Prostate gland (tissue), 2 donors: ENCODE measurements around the gene MRPL49. TPM values are rescaled to one million over a fixed set of nuclear protein-coding genes. Genes with fewer than 3 reads are reported as not detected.
"Not testable (repeated sequence)": the region's sequence is repeated elsewhere in the genome, so short reads cannot be mapped to it uniquely, and the experiment has no call there.

Experiments used
- DNase-seq: peaks from one replicate; pipeline ENCODE4 v3.0.0-alpha.2; 2019; ENCODE audit warnings: low spot score
- H3K27ac ChIP-seq, 2 donors: fragments of 200-600 bp; sonication (generic); 2 replicates each; pipeline ENCODE4 v1.5.1; 2017 to 2019
- H3K27me3 ChIP-seq: fragments of 200-600 bp; sonication (generic); replicated peaks from 2 replicates; pipeline ENCODE4 v1.5.1; 2019; ENCODE audit not compliant: insufficient read depth
- H3K36me3 ChIP-seq, 2 donors: fragments of 200-600 bp; sonication (generic); 1 replicate in 1 of 2; 2 replicates in 1 of 2; pipeline versions ENCODE4 v1.5.1 to v1.8.1; 2017 to 2019
- H3K4me1 ChIP-seq: fragments of 200-600 bp; sonication (generic); replicated peaks from 2 replicates; pipeline ENCODE4 v1.5.1; 2019
- H3K4me3 ChIP-seq, 2 donors: fragments of 200-600 bp; sonication (generic); 2 replicates each; pipeline ENCODE4 v1.5.1; 2017 to 2019
- H3K9me3 ChIP-seq: fragments of 200-600 bp; sonication (generic); 2 replicates; pipeline ENCODE4 v1.5.1; 2017
- CTCF ChIP-seq, 4 experiments: fragments of 200-600 bp in 2 of 4; fragments of 450-650 bp in 2 of 4; sonication (generic) in 2 of 4; IDR thresholded peaks; 1 replicate in 3 of 4; 2 replicates in 1 of 4; pipeline ENCODE4 v1.5.1; 2016 to 2019; ENCODE audit warnings: antibody characterized with exemption in 4 of 4, mild to moderate bottlenecking in 2 of 4, moderate library complexity in 2 of 4
- POLR2A ChIP-seq: fragments of 450-650 bp; IDR thresholded peaks from one replicate; pipeline ENCODE4 v1.6.1; 2016; ENCODE audit warnings: antibody characterized with exemption, mild to moderate bottlenecking
- POLR2AphosphoS5 ChIP-seq: sonication (generic); formaldehyde crosslinking; IDR thresholded peaks from one replicate; pipeline ENCODE4 v1.6.1; 2017; ENCODE audit warnings: antibody characterized with exemption
- WGBS: methylation state at CpG from one replicate; pipeline ENCODE4 v1.1.5; 2018; 5-methylcytosine and 5-hydroxymethylcytosine counted together
- intact Hi-C: fragments of 100-400 bp; cut with DNase I; formaldehyde crosslinking; loops from one replicate; pipeline ENCODE4 v1.14.2; 2022
- total RNA-seq, 2 donors: library from RNA; depleted of rRNA; stranded (reverse); fragments of >200 nt; gene quantifications; one replicate each; pipeline ENCODE4 v1.1.0, GENCODE V29; 2016

Gene MRPL49
- total RNA-seq, 2 donors from 2014 or later = 99.9 to 113 TPM

DNA sequence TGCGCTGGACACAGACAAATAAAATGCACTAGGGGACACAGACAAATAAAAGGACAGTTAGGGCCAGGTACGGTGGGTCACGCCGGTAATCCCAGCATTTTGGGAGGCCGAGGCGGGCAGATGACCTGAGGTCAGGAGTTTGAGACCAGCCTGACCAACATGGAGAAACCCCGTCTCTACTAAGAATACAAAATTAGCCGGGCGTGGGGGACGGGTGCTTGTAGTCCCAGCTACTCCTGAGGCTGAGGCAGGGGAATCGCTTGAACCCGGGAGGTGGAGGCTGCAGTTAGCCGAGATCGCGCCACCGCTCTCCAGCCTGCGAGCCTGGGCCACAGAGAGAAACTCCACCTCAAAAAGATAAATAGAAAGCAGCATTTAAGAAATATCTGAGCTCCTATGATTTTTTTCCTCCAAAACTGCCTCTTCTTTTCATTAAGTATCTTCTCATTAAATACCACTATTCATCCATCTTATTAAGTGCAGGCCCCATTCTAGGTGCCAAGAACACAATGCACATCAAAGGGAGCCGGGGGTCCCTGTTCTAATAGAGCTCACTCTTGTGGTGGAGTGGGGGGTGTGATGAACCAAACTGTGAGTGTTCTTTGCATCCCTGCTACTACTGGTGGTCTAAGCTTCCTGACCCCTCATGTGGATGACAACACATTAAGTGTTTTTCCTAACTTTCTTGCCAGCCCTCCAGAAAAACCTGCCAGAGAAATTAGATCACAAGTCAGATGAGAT lies 3.9 kb upstream of the MRPL49 start:
- H3K4me1 ChIP-seq = peaks cover 24% of the 10 kb centered on the region
- intact Hi-C loops = loop anchor here (1.0 to 10.0 kb wide), 4 partner anchors 36 to 263 kb away; partner anchors contain the start of genes ATG2A, CDCA5 and ZFPL1
- DNase-seq = no peak
- H3K27ac ChIP-seq = peak overlapping the region; percentile 51 to 54
- no peaks in the 10 kb centered on the region for H3K9me3 ChIP-seq
- H3K36me3 ChIP-seq = peaks cover 7 to 10% of the 10 kb centered on the region in 2 donors
- no peaks in the 10 kb centered on the region for H3K27me3 ChIP-seq
- TF ChIP-seq POLR2A = no peak
- TF ChIP-seq CTCF (IDR thresholded peaks at IDR 0.05) = no peak
- no peak for TF ChIP-seq POLR2AphosphoS5
- H3K4me3 ChIP-seq = no peak overlapping the region
- WGBS = 85% methylated on average over 18 of the region's 18 CpGs

GRCh38 chr11:65118891-65119669 lies 3.0 kb upstream of the MRPL49 start:
- H3K27ac ChIP-seq, DNase-seq: not testable (repeated sequence)

GRCh38 chr11:65119670-65119995 lies 2.5 kb upstream of the MRPL49 start:
- Histone ChIP-seq H3K27ac (no peak overlapping the region), H3K4me1 (peaks cover 23% of the 10 kb centered on the region)
- intact Hi-C loops = loop anchor here (5.0 to 10.0 kb wide), 3 partner anchors 37 to 265 kb away; partner anchors contain the start of genes ATG2A, CDCA5 and ZFPL1

More at GRCh38 chr11:65118891-65119669, 3.0 kb upstream of the MRPL49 start:
- not testable (repeated sequence) for H3K4me3 ChIP-seq, H3K36me3 ChIP-seq, H3K27me3 ChIP-seq, H3K9me3 ChIP-seq
- intact Hi-C loops = loop anchor here (1.0 to 10.0 kb wide), 4 partner anchors 37 to 264 kb away; partner anchors contain the start of genes ATG2A, CDCA5 and ZFPL1
- 91% methylated on average over 18 of the region's 18 CpGs for WGBS
- peaks cover 23% of the 10 kb centered on the region for H3K4me1 ChIP-seq

GRCh38 chr11:65120831-65121230 lies 1.3 kb upstream of the MRPL49 start:
- peak overlapping the region; percentile 65 to 79 for H3K4me3 ChIP-seq
- H3K4me1 ChIP-seq = peaks cover 20% of the 10 kb centered on the region
- TF ChIP-seq CTCF (IDR thresholded peaks at IDR 0.05) = no peak
- TF ChIP-seq POLR2AphosphoS5 = no peak
- no peak for TF ChIP-seq POLR2A
- peaks cover 12 to 13% of the 10 kb centered on the region in 2 donors for H3K36me3 ChIP-seq
- no peaks in the 10 kb centered on the region for H3K27me3 ChIP-seq
- 87% methylated on average over 3 of the region's 3 CpGs for WGBS
- intact Hi-C loops = no loop called here
- peak overlapping the region; percentile 90 to 96 for H3K27ac ChIP-seq
- no peak for DNase-seq
- H3K9me3 ChIP-seq = no peaks in the 10 kb centered on the region

More at GRCh38 chr11:65119670-65119995, 2.5 kb upstream of the MRPL49 start:
- no peak overlapping the region for H3K4me3 ChIP-seq
- no peaks in the 10 kb centered on the region for H3K9me3 ChIP-seq
- peaks cover 7 to 10% of the 10 kb centered on the region in 2 donors for H3K36me3 ChIP-seq
- TF ChIP-seq POLR2A (no peak), POLR2AphosphoS5 (no peak), CTCF (IDR thresholded peaks at IDR 0.05) (no peak)
- no peaks in the 10 kb centered on the region for H3K27me3 ChIP-seq
- DNase-seq = no peak

GRCh38 chr11:65121447-65121864 lies 665 bp upstream of the MRPL49 start:
- WGBS = under 1% methylated on average over 22 of the region's 22 CpGs
- Histone ChIP-seq H3K4me3 (peak overlapping the region; percentile 65 to 79), H3K27ac (peak overlapping the region; percentile 90 to 96), H3K9me3 (no peaks in the 10 kb centered on the region), H3K4me1 (peaks cover 14% of the 10 kb centered on the region), H3K27me3 (no peaks in the 10 kb centered on the region), H3K36me3 (peaks cover 15% of the 10 kb centered on the region in 2 donors)
- intact Hi-C loops = no loop called here
- DNase-seq = no peak
- TF ChIP-seq POLR2AphosphoS5 (no peak), POLR2A (no peak), CTCF (IDR thresholded peaks at IDR 0.05) (no peak)
